ENCODE results near the gene SCFD2.
"Not testable (repeated sequence)": the region's sequence is repeated elsewhere in the genome, so short reads cannot be mapped to it uniquely, and the experiment has no call there.

The SCFD2 gene

DNA sequence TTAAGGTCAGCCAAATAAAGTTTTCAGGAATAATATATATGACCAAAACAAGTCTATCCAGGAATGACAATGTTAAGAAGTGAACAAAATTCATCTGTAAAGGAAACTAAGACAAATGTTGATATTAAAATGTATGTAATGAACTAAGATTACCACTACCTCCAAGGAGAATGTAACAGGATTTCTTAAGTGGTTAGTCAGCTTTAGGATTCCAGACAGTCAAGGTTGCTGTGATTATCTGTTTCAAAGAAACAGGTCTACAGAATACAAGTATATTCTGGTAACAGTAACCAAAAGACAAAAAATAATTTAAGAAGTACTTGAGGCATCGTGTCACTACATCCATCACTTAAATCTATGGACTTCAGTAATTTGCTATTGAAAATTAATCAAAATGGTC is 172.8 kb downstream of the SCFD2 start:
- TF ChIP-seq CTCF (IDR thresholded peaks at IDR 0.05; ENCODE audit: low read depth, low read length): no peak
- no peak overlapping the region for H3K4me3 ChIP-seq (ENCODE audit: low read depth, low read length)

- H3K4me3 ChIP-seq (ENCODE audit: low read depth, low read length): no peak overlapping the region
- TF ChIP-seq CTCF (IDR thresholded peaks at IDR 0.05; ENCODE audit: low read depth, low read length): no peak
These were observed 173.4 kb downstream of the SCFD2 start for GRCh38 chr4:53192496-53192895.

GRCh38 chr4:53191997-53192396 is 173.9 kb downstream of the SCFD2 start:
- H3K4me3 ChIP-seq (ENCODE audit: low read depth, low read length): no peak overlapping the region
- no peak for TF ChIP-seq CTCF (IDR thresholded peaks at IDR 0.05; ENCODE audit: low read depth, low read length)

DNA sequence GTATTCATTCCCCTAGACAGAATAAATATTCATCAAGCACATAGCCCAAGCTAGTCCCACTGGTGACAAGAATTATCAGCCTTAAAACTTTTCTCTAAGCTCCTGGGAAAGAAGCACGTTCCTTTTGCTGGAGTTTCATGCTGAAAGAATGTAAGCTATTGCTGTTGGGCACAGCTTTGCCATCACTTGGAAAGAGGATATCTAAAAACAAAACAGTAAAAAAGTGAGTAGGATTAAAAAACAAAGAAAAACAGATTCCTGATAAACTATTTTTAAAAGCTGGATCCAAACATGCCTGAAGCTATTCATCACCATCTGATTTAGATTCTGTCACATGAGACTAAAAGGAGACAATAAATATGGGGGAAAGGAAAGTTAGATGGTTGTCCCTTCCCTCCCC is 176.8 kb downstream of the SCFD2 start:
- no peak for TF ChIP-seq CTCF (IDR thresholded peaks at IDR 0.05; ENCODE audit: low read depth, low read length)
- no peak overlapping the region for H3K4me3 ChIP-seq (ENCODE audit: low read depth, low read length)

DNA sequence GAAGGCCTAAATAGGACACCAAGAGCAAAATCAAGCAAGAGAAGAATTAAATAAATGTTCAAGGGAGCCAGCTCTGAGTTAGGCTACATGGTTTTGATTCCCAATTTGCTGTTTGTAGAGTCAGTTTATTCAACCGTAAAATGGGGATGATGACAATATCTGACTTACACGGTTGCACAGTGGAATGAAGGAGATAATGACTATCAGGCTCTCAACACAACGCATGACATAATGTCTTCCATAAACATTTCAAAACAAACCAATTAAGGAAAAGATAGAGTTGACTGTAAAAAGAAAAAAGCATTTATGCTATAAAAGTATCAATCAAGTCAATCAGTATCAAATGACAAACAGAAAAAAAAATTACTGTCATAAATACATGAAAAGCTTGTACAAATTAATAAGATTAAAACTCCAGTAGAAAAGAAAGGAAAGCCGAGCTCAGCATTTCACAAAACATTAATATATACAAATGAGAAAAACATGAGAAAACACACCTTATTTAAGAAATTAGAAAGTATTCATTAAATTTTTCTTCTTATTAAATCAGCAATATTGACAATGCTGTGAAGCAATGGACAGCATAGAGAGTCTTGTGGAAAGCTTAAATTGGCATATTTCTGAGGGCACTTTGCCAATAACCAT is 179.0 kb downstream of the SCFD2 start:
- H3K4me3 ChIP-seq (ENCODE audit: low read depth, low read length): no peak overlapping the region
- no peak for TF ChIP-seq CTCF (IDR thresholded peaks at IDR 0.05; ENCODE audit: low read depth, low read length)

DNA sequence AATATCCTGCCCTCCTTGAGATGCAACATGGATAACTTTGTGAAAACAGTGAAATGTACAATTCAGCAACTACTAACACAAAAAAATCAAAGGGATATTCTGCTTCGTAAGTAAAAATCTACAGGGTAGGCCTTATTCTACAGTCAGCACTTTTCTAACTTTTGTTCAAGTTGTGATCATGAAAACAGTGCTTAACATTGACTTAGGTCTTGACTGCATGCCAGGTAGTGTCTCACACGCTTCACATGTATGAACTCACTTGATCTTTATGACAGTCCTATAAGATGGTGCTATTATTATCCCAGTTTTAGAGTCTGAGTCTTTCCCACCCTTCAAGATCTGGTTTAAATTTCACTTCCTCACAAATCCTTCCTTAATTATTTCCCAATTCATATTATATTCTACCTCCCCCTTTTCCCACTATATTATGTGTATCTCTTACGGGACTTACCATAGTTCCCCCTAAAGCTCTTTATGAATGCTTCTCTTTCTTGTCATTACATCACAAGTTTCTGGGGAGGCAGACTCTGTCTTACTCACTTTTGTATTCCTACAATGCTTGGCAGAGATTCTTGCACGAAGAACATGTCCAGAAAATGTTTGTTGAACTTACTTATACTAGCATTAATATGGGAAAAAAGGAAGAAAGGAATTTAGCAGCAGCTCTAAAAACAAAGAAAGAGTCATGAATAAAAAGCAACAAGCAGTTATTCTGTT is 179.8 kb downstream of the SCFD2 start:
- H3K4me3 ChIP-seq (ENCODE audit: low read depth, low read length): no peak overlapping the region
- no peak for TF ChIP-seq CTCF (IDR thresholded peaks at IDR 0.05; ENCODE audit: low read depth, low read length)

- no peak overlapping the region for H3K4me3 ChIP-seq (ENCODE audit: low read depth, low read length)
- no peak for TF ChIP-seq CTCF (IDR thresholded peaks at IDR 0.05; ENCODE audit: low read depth, low read length)
These were observed 182.1 kb downstream of the SCFD2 start for GRCh38 chr4:53183754-53184153.

DNA sequence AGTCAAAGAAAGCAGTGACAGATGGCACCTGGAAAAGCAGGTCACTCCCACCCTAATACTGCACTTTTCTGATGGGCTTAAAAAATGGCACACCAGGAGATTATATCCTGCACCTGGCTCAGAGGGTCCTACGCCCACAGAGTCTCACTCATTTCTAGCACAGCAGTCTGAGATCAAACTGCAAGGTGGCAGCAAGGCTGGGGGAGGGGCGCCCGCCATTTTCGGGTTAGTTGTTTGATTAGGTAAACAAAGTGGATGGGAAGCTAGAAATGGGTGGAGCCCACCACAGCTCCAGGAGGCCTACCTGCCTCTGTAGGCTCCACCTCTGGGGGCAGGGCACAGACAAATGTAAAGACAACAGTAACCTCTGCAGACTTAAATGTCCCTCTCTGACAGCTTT is 188.1 kb downstream of the SCFD2 start:
- H3K4me3 ChIP-seq (ENCODE audit: low read depth, low read length): not testable (repeated sequence)
